Mesodermal cell (in vitro differentiated cells): ENCODE results near the gene CARS1. TPM values are rescaled to one million over a fixed set of nuclear protein-coding genes. Genes with fewer than 3 reads are reported as not detected.
A peak's percentile ranks its signal among the peaks of the same experiment; 100 is the strongest.

Experiments
- H3K27ac ChIP-seq: 2 replicates; pipeline ENCODE4 v1.7.0; 2013; ENCODE audit warnings: mild to moderate bottlenecking, low read depth, low read length, moderate library complexity; ENCODE audit not compliant: severe bottlenecking
- H3K36me3 ChIP-seq: 2 replicates; pipeline ENCODE4 v1.7.1; 2013; ENCODE audit warnings: mild to moderate bottlenecking, low read length, moderate library complexity; ENCODE audit not compliant: control insufficient read depth, insufficient read depth
- H3K4me1 ChIP-seq: one replicate; pipeline ENCODE4 v1.7.1; 2013; ENCODE audit warnings: mild to moderate bottlenecking, low read length; ENCODE audit not compliant: insufficient read depth, control insufficient read depth, poor library complexity, severe bottlenecking
- H3K4me3 ChIP-seq: 2 replicates; pipeline ENCODE4 v1.7.0; 2013; ENCODE audit warnings: low read length, control low read depth, mild to moderate bottlenecking; ENCODE audit not compliant: insufficient read depth, poor library complexity, severe bottlenecking; ENCODE audit errors: extremely low read depth
- H3K9me3 ChIP-seq: 2 replicates; pipeline ENCODE4 v1.7.1; 2013; ENCODE audit warnings: mild to moderate bottlenecking, low read length, moderate library complexity; ENCODE audit not compliant: control insufficient read depth
- WGBS, 2 experiments: methylation state at CpG; one replicate each; pipeline ENCODE4 v1.1.5; 2013; ENCODE audit warnings: missing lambda C conversion rate in 2 of 2; ENCODE audit not compliant: insufficient coverage in 2 of 2; 5-methylcytosine and 5-hydroxymethylcytosine counted together
- polyA plus RNA-seq, 2 experiments: library from polyadenylated mRNA; stranded (reverse); fragments of 50-300 nt; gene quantifications; one replicate each; pipeline ENCODE4 v1.2.3, GENCODE V29; 2013

Gene CARS1
- 68.3 TPM for polyA plus RNA-seq (2013, experiment 1 of 2)
- 67.9 TPM for polyA plus RNA-seq (2013, experiment 2 of 2)

GRCh38 chr11:3057069-3057963, at the start of gene CARS1:
TSS of gene CARS1 (minus strand) at chr11:3057423. CDS start at chr11:3057367, 56 bp downstream.
- no peaks in the 10 kb centered on the region for H3K9me3 ChIP-seq
- peak within 1 kb of the TSS; percentile 97 for H3K27ac ChIP-seq
- WGBS, 2 experiments: 1 to 2% methylated on average over 56 to 68 of the region's 68 CpGs
- peaks cover 21% of the 10 kb centered on the region for H3K36me3 ChIP-seq
- H3K4me3 ChIP-seq: peak within 1 kb of the TSS; percentile 98
- peaks cover 14% of the 10 kb centered on the region for H3K4me1 ChIP-seq

GRCh38 chr11:3105791-3106735, 48.8 kb upstream of the CARS1 start:
- Histone ChIP-seq H3K4me3 (no peak overlapping the region), H3K9me3 (no peaks in the 10 kb centered on the region), H3K27ac (no peak overlapping the region), H3K4me1 (no peaks in the 10 kb centered on the region), H3K36me3 (no peaks in the 10 kb centered on the region)
- 94% methylated on average over 31 to 35 of the region's 41 CpGs for WGBS, 2 experiments

GRCh38 chr11:3104961-3105790, 48.0 kb upstream of the CARS1 start:
- no peaks in the 10 kb centered on the region for H3K4me1 ChIP-seq
- H3K36me3 ChIP-seq: peaks cover under 1% of the 10 kb centered on the region
- H3K27ac ChIP-seq: no peak overlapping the region
- H3K9me3 ChIP-seq: no peaks in the 10 kb centered on the region
- 95 to 96% methylated on average over 21 to 23 of the region's 23 CpGs for WGBS, 2 experiments
- H3K4me3 ChIP-seq: no peak overlapping the region

- Histone ChIP-seq H3K27ac (no peak overlapping the region), H3K4me1 (no peaks in the 10 kb centered on the region), H3K36me3 (peaks cover 6% of the 10 kb centered on the region), H3K4me3 (no peak overlapping the region), H3K9me3 (no peaks in the 10 kb centered on the region)
- 95% methylated on average over 18 to 22 of the region's 22 CpGs for WGBS, 2 experiments
Measured at GRCh38 chr11:3104051-3104714, 47.0 kb upstream of the CARS1 start.

- Histone ChIP-seq H3K27ac (no peak overlapping the region), H3K4me1 (no peaks in the 10 kb centered on the region), H3K36me3 (peaks cover 11% of the 10 kb centered on the region), H3K9me3 (no peaks in the 10 kb centered on the region), H3K4me3 (no peak overlapping the region)
- 90 to 94% methylated on average over 6 to 11 of the region's 11 CpGs for WGBS, 2 experiments
Measured at GRCh38 chr11:3103076-3103475, 45.9 kb upstream of the CARS1 start.

GRCh38 chr11:3102641-3102921, 45.4 kb upstream of the CARS1 start:
- H3K4me1 ChIP-seq: no peaks in the 10 kb centered on the region
- no peaks in the 10 kb centered on the region for H3K9me3 ChIP-seq
- peaks cover 11% of the 10 kb centered on the region for H3K36me3 ChIP-seq
- WGBS, 2 experiments: 82 to 98% methylated on average over 4 to 5 of the region's 5 CpGs
- no peak overlapping the region for H3K27ac ChIP-seq
- H3K4me3 ChIP-seq: no peak overlapping the region

- Histone ChIP-seq H3K36me3 (peaks cover 11% of the 10 kb centered on the region), H3K4me1 (no peaks in the 10 kb centered on the region), H3K4me3 (no peak overlapping the region), H3K27ac (no peak overlapping the region), H3K9me3 (no peaks in the 10 kb centered on the region)
- WGBS, 2 experiments: 89 to 95% methylated on average over 20 of the region's 20 CpGs
Measured at GRCh38 chr11:3101921-3102640, 44.9 kb upstream of the CARS1 start.

- peaks cover 11% of the 10 kb centered on the region for H3K36me3 ChIP-seq
- 65 to 96% methylated on average over 2 to 3 of the region's 3 CpGs for WGBS, 2 experiments
- H3K4me1 ChIP-seq: peaks cover 8% of the 10 kb centered on the region
- H3K9me3 ChIP-seq: no peaks in the 10 kb centered on the region
- no peak overlapping the region for H3K27ac ChIP-seq
- no peak overlapping the region for H3K4me3 ChIP-seq
Measured at GRCh38 chr11:3099178-3099577, 42.0 kb upstream of the CARS1 start.

GRCh38 chr11:3096909-3097530, 39.8 kb upstream of the CARS1 start:
- WGBS, 2 experiments: 86 to 92% methylated on average over 7 to 8 of the region's 10 CpGs
- H3K9me3 ChIP-seq: no peaks in the 10 kb centered on the region
- H3K27ac ChIP-seq: no peak overlapping the region
- H3K4me1 ChIP-seq: peaks cover 8% of the 10 kb centered on the region
- H3K36me3 ChIP-seq: peaks cover 11% of the 10 kb centered on the region
- H3K4me3 ChIP-seq: no peak overlapping the region
